PC-9 (cell line): Measurements from ENCODE around the gene KCNH8. TPM values are rescaled to one million over a fixed set of nuclear protein-coding genes. Genes with fewer than 3 reads are reported as not detected.

Experiments
- BruUV-seq: library from RNA; stranded (reverse); fragments of 400-500 nt; replicated peaks from 2 replicates; lab custom pipeline; 2021; lab: Mats Ljungman, UMichigan
- CTCF ChIA-PET: fragments of 300-600 bp; sonication (Branson Sonifier 250); formaldehyde crosslinking; loops from one replicate; lab custom pipeline; 2022; ENCODE audit warnings: antibody characterized with exemption; lab: Charles Lee
- POLR2A ChIA-PET: fragments of 300-600 bp; sonication (Branson Sonifier 250); formaldehyde crosslinking; loops from one replicate; lab custom pipeline; 2022; ENCODE audit warnings: antibody characterized with exemption; ENCODE audit not compliant: unreplicated experiment; lab: Charles Lee
- DNase-seq, 2 experiments: peaks; one replicate each; pipeline versions ENCODE4 v3.0.0 to v3.0.0-alpha.2; 2015 to 2022; ENCODE audit warnings: mixed read lengths in 1 of 2
- H2AFZ ChIP-seq: fragments of 200-600 bp; sonication (generic); 2 replicates; pipeline ENCODE4 v1.8.1; 2017; ENCODE audit warnings: antibody characterized with exemption
- H3F3A ChIP-seq: fragments of 200-600 bp; sonication (generic); 2 replicates; pipeline ENCODE4 v1.8.1; 2017; ENCODE audit warnings: antibody characterized with exemption, mild to moderate bottlenecking, low read depth; ENCODE audit not compliant: insufficient read depth
- H3K27ac ChIP-seq: fragments of 200-600 bp; sonication (generic); 2 replicates; pipeline ENCODE4 v1.6.1; 2016; ENCODE audit warnings: mixed run types
- H3K27me3 ChIP-seq: fragments of 200-600 bp; sonication (generic); 2 replicates; pipeline ENCODE4 v1.6.1; 2016; ENCODE audit warnings: low read depth, mixed run types; ENCODE audit not compliant: insufficient read depth
- H3K36me3 ChIP-seq: fragments of 200-600 bp; sonication (generic); 2 replicates; pipeline ENCODE4 v1.6.1; 2016; ENCODE audit warnings: low read depth, mixed run types
- H3K4me1 ChIP-seq: fragments of 200-600 bp; sonication (generic); replicated peaks from 2 replicates; pipeline ENCODE4 v1.6.1; 2016; ENCODE audit warnings: mixed run types; ENCODE audit not compliant: insufficient read depth
- H3K4me2 ChIP-seq: fragments of 200-600 bp; sonication (generic); 2 replicates; pipeline ENCODE4 v1.6.1; 2017; ENCODE audit warnings: mixed run types
- H3K4me3 ChIP-seq: fragments of 200-600 bp; sonication (generic); 2 replicates; pipeline ENCODE4 v1.6.1; 2016; ENCODE audit warnings: mixed run types
- H3K79me2 ChIP-seq: fragments of 200-600 bp; sonication (generic); 2 replicates; pipeline ENCODE4 v1.6.1; 2017; ENCODE audit warnings: low read depth, mixed run types
- H3K9me2 ChIP-seq: fragments of 200-600 bp; sonication (generic); 2 replicates; pipeline ENCODE4 v1.8.1; 2017; ENCODE audit warnings: mild to moderate bottlenecking; ENCODE audit not compliant: insufficient read depth
- H3K9me3 ChIP-seq: fragments of 200-600 bp; sonication (generic); 2 replicates; pipeline ENCODE4 v1.8.1; 2016; ENCODE audit warnings: low read depth; ENCODE audit not compliant: insufficient read depth
- H4K20me1 ChIP-seq: fragments of 200-600 bp; sonication (generic); 2 replicates; pipeline ENCODE4 v1.8.1; 2017; ENCODE audit not compliant: insufficient read depth
- CTCF ChIP-seq: fragments of 200-600 bp; sonication (generic); conservative IDR thresholded peaks from 2 replicates; pipeline ENCODE4 v1.6.1; 2017; ENCODE audit warnings: mixed run types, antibody characterized with exemption, mild to moderate bottlenecking, moderate library complexity
- EZH2 ChIP-seq: fragments of 200-600 bp; sonication (generic); IDR thresholded peaks from 2 replicates; pipeline ENCODE4 v1.8.0; 2017; ENCODE audit warnings: antibody characterized with exemption, low read depth
- intact Hi-C: fragments of 100-400 bp; cut with micrococcal nuclease; formaldehyde crosslinking; loops from one replicate; pipeline ENCODE4 v1.10.0; 2022; ENCODE audit not compliant: unreplicated experiment
- total RNA-seq: library from RNA; stranded (reverse); gene quantifications from 2 replicates; pipeline ENCODE4 v1.2.3, GENCODE V29; 2021

KCNH8 gene
- total RNA-seq, 1 experiment from 2014 or later = 0.63 TPM

GRCh38 chr3:19110335-19110895 is 37.9 kb upstream of the KCNH8 start:
- no peak for DNase-seq
- H3K9me3 ChIP-seq = no peaks in the 10 kb centered on the region
- no TSS peak for BruUV-seq
- H3K9me2 ChIP-seq = no peaks in the 10 kb centered on the region
- CTCF ChIA-PET = no interaction called here
- no peaks in the 10 kb centered on the region for H3K4me1 ChIP-seq
- POLR2A ChIA-PET = no interaction called here
- H3K4me3 ChIP-seq = no peak overlapping the region
- intact Hi-C loops = no loop called here
- TF ChIP-seq EZH2 (no peak), CTCF (no peak)
- no peak overlapping the region for H3K4me2 ChIP-seq
- no peaks in the 10 kb centered on the region for H3F3A ChIP-seq
- H3K79me2 ChIP-seq = no peaks in the 10 kb centered on the region
- no peak overlapping the region for H2AFZ ChIP-seq
- H3K36me3 ChIP-seq = no peaks in the 10 kb centered on the region
- H3K27me3 ChIP-seq = no peaks in the 10 kb centered on the region
- no peaks in the 10 kb centered on the region for H4K20me1 ChIP-seq
- no peak overlapping the region for H3K27ac ChIP-seq

GRCh38 chr3:19114461-19114860 is 33.8 kb upstream of the KCNH8 start:
- no peak for TF ChIP-seq EZH2
- no peak for TF ChIP-seq CTCF
- Histone ChIP-seq H3K4me2 (no peak overlapping the region), H3K9me3 (peaks cover 20% of the 10 kb centered on the region; the same call in 1 of the 2 replicates), H3K4me1 (no peaks in the 10 kb centered on the region), H3K9me2 (no peaks in the 10 kb centered on the region), H3K79me2 (no peaks in the 10 kb centered on the region), H3K4me3 (no peak overlapping the region), H4K20me1 (no peaks in the 10 kb centered on the region), H2AFZ (no peak overlapping the region), H3F3A (no peaks in the 10 kb centered on the region), H3K27me3 (no peaks in the 10 kb centered on the region), H3K27ac (no peak overlapping the region), H3K36me3 (no peaks in the 10 kb centered on the region)
- no TSS peak for BruUV-seq
- DNase-seq = no peak
- ChIA-PET CTCF (no interaction called here), POLR2A (no interaction called here)
- intact Hi-C loops = no loop called here

GRCh38 chr3:19116239-19116638 is 32.1 kb upstream of the KCNH8 start:
- H3K4me1 ChIP-seq = no peaks in the 10 kb centered on the region
- TF ChIP-seq CTCF = no peak
- TF ChIP-seq EZH2 = no peak
- H3F3A ChIP-seq = no peaks in the 10 kb centered on the region
- no peak for DNase-seq
- no peak overlapping the region for H3K27ac ChIP-seq
- H3K27me3 ChIP-seq = no peaks in the 10 kb centered on the region
- peaks cover 35% of the 10 kb centered on the region for H3K9me3 ChIP-seq
- ChIA-PET CTCF (interaction anchor here (0.5 kb wide), 1 partner anchor 30 kb away, joined by 3 read pairs; no protein-coding TSS in a partner anchor), POLR2A (no interaction called here)
- H3K36me3 ChIP-seq = no peaks in the 10 kb centered on the region
- no peak overlapping the region for H2AFZ ChIP-seq
- no peaks in the 10 kb centered on the region for H3K9me2 ChIP-seq
- intact Hi-C loops = no loop called here
- H3K4me2 ChIP-seq = no peak overlapping the region
- H3K4me3 ChIP-seq = no peak overlapping the region
- H3K79me2 ChIP-seq = no peaks in the 10 kb centered on the region
- no peaks in the 10 kb centered on the region for H4K20me1 ChIP-seq
- no TSS peak for BruUV-seq
